H9 (cell line): Measurements from ENCODE around the gene SLC1A1. TPM values are rescaled to one million over a fixed set of nuclear protein-coding genes. Genes with fewer than 3 reads are reported as not detected.

ENCODE experiments used
- DNase-seq: peaks from one replicate; pipeline ENCODE4 v3.0.0-alpha.2; 2017
- H2AFZ ChIP-seq: one replicate; pipeline ENCODE4 v1.6.1; 2013; ENCODE audit warnings: mild to moderate bottlenecking, low read length, control low read depth, moderate library complexity
- H2AK5ac ChIP-seq: 2 replicates; pipeline ENCODE4 v1.6.1; 2013; ENCODE audit warnings: low read length, control low read depth, mixed read lengths; ENCODE audit not compliant: insufficient read length
- H2BK120ac ChIP-seq: one replicate; pipeline ENCODE4 v1.6.1; 2013; ENCODE audit warnings: low read depth, mild to moderate bottlenecking, low read length, control low read depth, inconsistent platforms; ENCODE audit not compliant: poor library complexity, severe bottlenecking
- H2BK12ac ChIP-seq: 2 replicates; pipeline ENCODE4 v1.6.1; 2013; ENCODE audit warnings: low read length, control low read depth, mixed read lengths, low read depth; ENCODE audit not compliant: insufficient read length
- H2BK15ac ChIP-seq: 2 replicates; pipeline ENCODE4 v1.6.1; 2013; ENCODE audit warnings: low read depth, low read length, control low read depth
- H2BK20ac ChIP-seq: one replicate; pipeline ENCODE4 v1.6.1; 2013; ENCODE audit warnings: low read depth, mild to moderate bottlenecking, low read length, control low read depth, inconsistent platforms; ENCODE audit not compliant: poor library complexity, severe bottlenecking
- H2BK5ac ChIP-seq: 2 replicates; pipeline ENCODE4 v1.6.1; 2013; ENCODE audit warnings: low read length, control low read depth, mixed read lengths; ENCODE audit not compliant: insufficient read length
- H3K14ac ChIP-seq: 2 replicates; pipeline ENCODE4 v1.6.1; 2013; ENCODE audit warnings: low read length, control low read depth; ENCODE audit not compliant: insufficient read depth
- H3K18ac ChIP-seq: 2 replicates; pipeline ENCODE4 v1.6.1; 2013; ENCODE audit warnings: low read depth, mild to moderate bottlenecking, mixed read lengths, low read length, control low read depth; ENCODE audit not compliant: insufficient read length
- H3K23ac ChIP-seq: 2 replicates; pipeline ENCODE4 v1.6.1; 2013; ENCODE audit warnings: low read length, control low read depth, mixed read lengths, low read depth; ENCODE audit not compliant: insufficient read length
- H3K23me2 ChIP-seq: 2 replicates; pipeline ENCODE4 v1.6.1; 2013; ENCODE audit warnings: low read depth, mild to moderate bottlenecking, mixed read lengths, low read length, control low read depth; ENCODE audit not compliant: insufficient read length, poor library complexity, severe bottlenecking
- H3K27ac ChIP-seq: 2 replicates; pipeline ENCODE4 v1.5.1; 2013; ENCODE audit warnings: low read length, control low read depth, mixed read lengths, low read depth; ENCODE audit not compliant: insufficient read length
- H3K27me3 ChIP-seq: 2 replicates; pipeline ENCODE4 v1.6.1; 2013; ENCODE audit warnings: low read length, control low read depth, inconsistent platforms; ENCODE audit not compliant: insufficient read depth
- H3K4ac ChIP-seq: 2 replicates; pipeline ENCODE4 v1.6.1; 2013; ENCODE audit warnings: low read depth, mild to moderate bottlenecking, control low read depth, inconsistent platforms, low read length, moderate library complexity
- H3K4me1 ChIP-seq: 2 replicates; pipeline ENCODE4 v1.6.1; 2013; ENCODE audit warnings: low read length, control low read depth, inconsistent platforms; ENCODE audit not compliant: insufficient read depth
- H3K4me2 ChIP-seq: 2 replicates; pipeline ENCODE4 v1.6.1; 2013; ENCODE audit warnings: low read length, control low read depth, mixed read lengths; ENCODE audit not compliant: insufficient read length, insufficient read depth
- H3K56ac ChIP-seq: 2 replicates; pipeline ENCODE4 v1.6.1; 2013; ENCODE audit warnings: low read depth, mild to moderate bottlenecking, mixed read lengths, low read length, control low read depth; ENCODE audit not compliant: insufficient read length
- H3K79me1 ChIP-seq: 2 replicates; pipeline ENCODE4 v1.6.1; 2013; ENCODE audit warnings: low read depth, mild to moderate bottlenecking, moderate library complexity, low read length, control low read depth, inconsistent platforms; ENCODE audit not compliant: insufficient read depth, poor library complexity, severe bottlenecking
- H3K79me2 ChIP-seq: 2 replicates; pipeline ENCODE4 v1.6.1; 2013; ENCODE audit warnings: low read length, control low read depth, inconsistent platforms; ENCODE audit not compliant: insufficient read depth
- H3K9ac ChIP-seq: 2 replicates; pipeline ENCODE4 v1.6.1; 2013; ENCODE audit warnings: low read length, control low read depth, mixed read lengths; ENCODE audit not compliant: insufficient read length; ENCODE audit errors: extremely low read depth
- H3K9me3 ChIP-seq: one replicate; pipeline ENCODE4 v1.6.1; 2013; ENCODE audit warnings: low read depth, low read length, inconsistent platforms; ENCODE audit not compliant: control insufficient read depth
- H3T11ph ChIP-seq: one replicate; pipeline ENCODE4 v1.6.1; 2013; ENCODE audit warnings: mild to moderate bottlenecking, low read length, control low read depth, inconsistent platforms
- H4K20me1 ChIP-seq: one replicate; pipeline ENCODE4 v1.6.1; 2013; ENCODE audit not compliant: control insufficient read depth, insufficient read length, insufficient read depth
- H4K5ac ChIP-seq: 2 replicates; pipeline ENCODE4 v1.6.1; 2013; ENCODE audit warnings: low read depth, mild to moderate bottlenecking, mixed read lengths, low read length, control low read depth; ENCODE audit not compliant: insufficient read length
- H4K8ac ChIP-seq: replicated peaks from 2 replicates; pipeline ENCODE4 v1.6.1; 2013; ENCODE audit warnings: low read length, control low read depth, mixed read lengths, low read depth; ENCODE audit not compliant: insufficient read length
- H4K91ac ChIP-seq: 2 replicates; pipeline ENCODE4 v1.6.1; 2013; ENCODE audit warnings: low read depth, mild to moderate bottlenecking, moderate library complexity, mixed read lengths, low read length, control low read depth; ENCODE audit not compliant: insufficient read length
- H3K27ac Mint-ChIP-seq, 3 experiments: 2 replicates in 2 of 3; 3 replicates in 1 of 3; pipeline ENCODE4 v1.8.0; 2020 to 2021; ENCODE audit warnings: mixed read lengths in 3 of 3, mild to moderate bottlenecking in 1 of 3, moderate library complexity in 1 of 3
- H3K27me3 Mint-ChIP-seq: 2 replicates; pipeline ENCODE4 v1.8.0; 2021; ENCODE audit warnings: low read depth, mild to moderate bottlenecking, moderate library complexity, mixed read lengths
- H3K36me3 Mint-ChIP-seq, 3 experiments: 2 replicates in 2 of 3; 3 replicates in 1 of 3; pipeline ENCODE4 v1.8.0; 2020 to 2021; ENCODE audit warnings: low read depth in 3 of 3, mixed read lengths in 3 of 3; ENCODE audit not compliant: insufficient read depth in 1 of 3
- H3K4me1 Mint-ChIP-seq, 2 experiments: 2 replicates each; pipeline ENCODE4 v1.8.0; 2020; ENCODE audit warnings: mixed read lengths in 2 of 2
- H3K4me3 Mint-ChIP-seq, 2 experiments: 2 replicates in 1 of 2; 3 replicates in 1 of 2; pipeline ENCODE4 v1.8.0; 2020 to 2021; ENCODE audit warnings: mild to moderate bottlenecking in 2 of 2, mixed read lengths in 2 of 2, moderate library complexity in 1 of 2
- H3K9me3 Mint-ChIP-seq, 2 experiments: 2 replicates in 1 of 2; 3 replicates in 1 of 2; pipeline ENCODE4 v1.8.0; 2020; ENCODE audit warnings: mild to moderate bottlenecking in 2 of 2, mixed read lengths in 2 of 2, moderate library complexity in 1 of 2
- total RNA-seq: library from RNA; stranded (reverse); gene quantifications from 2 replicates; pipeline ENCODE4 v1.2.1, GENCODE V29; 2021
- TF ChIP-seq, protein P1 (sequence below): fragments of 200-600 bp; sonication (generic); conservative IDR thresholded peaks from 3 replicates; pipeline ENCODE4 v1.8.0; 2021; ENCODE audit warnings: antibody characterized with exemption, mild to moderate bottlenecking

The SLC1A1 gene
- total RNA-seq, 1 experiment from 2014 or later: 4.7 TPM

DNA sequence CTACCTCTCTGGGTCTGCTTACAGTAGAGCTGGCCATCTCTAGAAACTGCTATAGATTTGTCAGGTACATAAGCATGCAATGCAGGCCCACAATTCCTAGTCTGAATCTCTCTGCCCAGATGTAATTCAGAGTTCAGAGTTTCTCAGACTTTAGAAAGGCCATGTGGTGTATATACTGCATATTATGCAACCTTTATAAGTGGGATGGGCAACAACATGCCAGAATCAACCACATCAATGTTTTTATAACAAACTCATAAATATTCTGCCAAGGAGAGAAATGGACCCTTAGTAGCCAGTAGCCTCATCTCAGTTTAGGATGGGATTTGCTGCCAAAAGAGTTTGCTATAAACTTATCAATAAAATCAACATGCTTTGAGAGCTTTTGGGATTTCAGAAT, 78.8 kb downstream of the SLC1A1 start:
- no peak for DNase-seq
- Histone ChIP-seq H4K8ac (no peak overlapping the region), H4K20me1 (no peaks in the 10 kb centered on the region), H3K9me3 (no peaks in the 10 kb centered on the region), H3K9ac (no peak overlapping the region), H3K18ac (no peak overlapping the region), H2AK5ac (no peak overlapping the region), H3K56ac (no peak overlapping the region), H4K5ac (no peak overlapping the region), H3K27ac (no peak overlapping the region), H3K79me2 (no peaks in the 10 kb centered on the region), H3K79me1 (no peaks in the 10 kb centered on the region), H3K4me1 (no peaks in the 10 kb centered on the region), H2BK120ac (no peak overlapping the region), H3K27me3 (no peaks in the 10 kb centered on the region), H2BK5ac (no peak overlapping the region), H3K4me2 (no peak overlapping the region), H4K91ac (no peak overlapping the region), H2BK12ac (no peak overlapping the region), H3T11ph (no peak overlapping the region), H3K23ac (no peak overlapping the region), H2AFZ (no peak overlapping the region), H2BK20ac (no peak overlapping the region), H3K4ac (no peak overlapping the region), H3K14ac (no peak overlapping the region), H3K23me2 (no peaks in the 10 kb centered on the region), H2BK15ac (no peak overlapping the region)
- Mint-ChIP-seq H3K4me3 (no peak overlapping the region), H3K9me3 (no peaks in the 10 kb centered on the region), H3K27me3 (no peaks in the 10 kb centered on the region), H3K27ac (no peak overlapping the region), H3K4me1 (peaks cover 4 to 5% of the 10 kb centered on the region in 2 experiments), H3K36me3 (peaks cover 0 to 3% (median 0%) of the 10 kb centered on the region in 3 experiments; a peak in 2 of 7 replicates)
- TF ChIP-seq, protein P1, sequence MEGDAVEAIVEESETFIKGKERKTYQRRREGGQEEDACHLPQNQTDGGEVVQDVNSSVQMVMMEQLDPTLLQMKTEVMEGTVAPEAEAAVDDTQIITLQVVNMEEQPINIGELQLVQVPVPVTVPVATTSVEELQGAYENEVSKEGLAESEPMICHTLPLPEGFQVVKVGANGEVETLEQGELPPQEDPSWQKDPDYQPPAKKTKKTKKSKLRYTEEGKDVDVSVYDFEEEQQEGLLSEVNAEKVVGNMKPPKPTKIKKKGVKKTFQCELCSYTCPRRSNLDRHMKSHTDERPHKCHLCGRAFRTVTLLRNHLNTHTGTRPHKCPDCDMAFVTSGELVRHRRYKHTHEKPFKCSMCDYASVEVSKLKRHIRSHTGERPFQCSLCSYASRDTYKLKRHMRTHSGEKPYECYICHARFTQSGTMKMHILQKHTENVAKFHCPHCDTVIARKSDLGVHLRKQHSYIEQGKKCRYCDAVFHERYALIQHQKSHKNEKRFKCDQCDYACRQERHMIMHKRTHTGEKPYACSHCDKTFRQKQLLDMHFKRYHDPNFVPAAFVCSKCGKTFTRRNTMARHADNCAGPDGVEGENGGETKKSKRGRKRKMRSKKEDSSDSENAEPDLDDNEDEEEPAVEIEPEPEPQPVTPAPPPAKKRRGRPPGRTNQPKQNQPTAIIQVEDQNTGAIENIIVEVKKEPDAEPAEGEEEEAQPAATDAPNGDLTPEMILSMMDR: no peak
